GM23338 (cell line): ENCODE measurements around the gene TNC.

Source experiments
- CTCF ChIP-seq, 2 experiments: fragments of 200-600 bp in 1 of 2; sonication (generic) in 1 of 2; conservative IDR thresholded peaks; 2 replicates each; pipeline versions ENCODE4 v1.5.1 to v1.6.1; 2016 to 2017; ENCODE audit warnings: antibody characterized with exemption in 2 of 2, low read depth in 2 of 2, mild to moderate bottlenecking in 2 of 2, moderate library complexity in 1 of 2
- EZH2 ChIP-seq: fragments of 200-600 bp; sonication (generic); IDR thresholded peaks from one replicate; pipeline ENCODE4 v1.8.0; 2017; ENCODE audit warnings: antibody characterized with exemption, mild to moderate bottlenecking, low read depth; ENCODE audit not compliant: unreplicated experiment
- EZH2phosphoT487 ChIP-seq: fragments of 200-600 bp; sonication (generic); IDR thresholded peaks from one replicate; pipeline ENCODE4 v1.8.1; 2018; ENCODE audit warnings: antibody characterized with exemption; ENCODE audit not compliant: unreplicated experiment

GRCh38 chr9:114998326-114998725, 119.6 kb downstream of the TNC start:
- TF ChIP-seq EZH2 (no peak), CTCF (conservative IDR thresholded peaks at IDR 0.05; ENCODE audit: low read depth in 2 of 2) (no peak), EZH2phosphoT487 (no peak)
